Measurements from ENCODE around the gene SUPT4H1.

GRCh38 chr17:58308985-58309917 lies 42.8 kb downstream of the SUPT4H1 start:
- no peak for TF ChIP-seq CTCF (optimal IDR thresholded peaks at IDR 0.05 in 1 of 3, IDR thresholded peaks at IDR 0.05 in 1 of 3, conservative IDR thresholded peaks at IDR 0.05 in 1 of 3; ENCODE audit: extremely low read depth in 1 of 3, insufficient read depth in 2 of 3, low read length in 3 of 3)
- TF ChIP-seq EZH2 (IDR thresholded peaks at IDR 0.05; ENCODE audit: low read length): no peak
